Right atrium auricular region (tissue), 2 donors: ENCODE data around the gene LPAR5. TPM values are rescaled to one million over a fixed set of nuclear protein-coding genes. Genes with fewer than 3 reads are reported as not detected.

Experiments
- DNase-seq: peaks from one replicate; pipeline ENCODE4 v3.0.0-alpha.2; 2019; ENCODE audit warnings: low spot score
- H3K27ac ChIP-seq, 2 donors: fragments of 200-600 bp; sonication (generic); 1 replicate in 1 of 2; 2 replicates in 1 of 2; pipeline ENCODE4 v1.5.1; 2016 to 2019
- H3K27me3 ChIP-seq, 2 donors: fragments of 200-600 bp; sonication (generic); one replicate each; pipeline versions ENCODE4 v1.5.1 to v1.6.0; 2017 to 2019
- H3K36me3 ChIP-seq: fragments of 200-600 bp; sonication (generic); one replicate; pipeline ENCODE4 v1.5.1; 2016
- H3K4me1 ChIP-seq, 2 donors: fragments of 200-600 bp; sonication (generic); one replicate each; pipeline versions ENCODE4 v1.5.1 to v1.6.0; 2017 to 2019
- H3K4me3 ChIP-seq, 2 donors: fragments of 200-600 bp; sonication (generic); 1 replicate in 1 of 2; 2 replicates in 1 of 2; pipeline ENCODE4 v1.5.1; 2017 to 2019; ENCODE audit warnings: mild to moderate bottlenecking in 1 of 2, moderate library complexity in 1 of 2
- H3K9me3 ChIP-seq, 2 donors: fragments of 200-600 bp; sonication (generic); one replicate each; pipeline ENCODE4 v1.5.1; 2019
- CTCF ChIP-seq, 2 donors: fragments of 200-600 bp; sonication (generic); IDR thresholded peaks; one replicate each; pipeline ENCODE4 v1.5.1; 2019; ENCODE audit warnings: antibody characterized with exemption in 2 of 2
- total RNA-seq, 2 donors: library from RNA; depleted of rRNA; stranded (reverse); fragments of >200 nt; gene quantifications; one replicate each; pipeline ENCODE4 v1.1.0, GENCODE V29; 2016

The LPAR5 gene
- total RNA-seq, 2 donors from 2014 or later: 1.6 to 3.7 TPM

GRCh38 chr12:6612652-6613014 lies 23.1 kb downstream of the LPAR5 start:
- Histone ChIP-seq H3K4me1 (peaks cover 0 to 38% of the 10 kb centered on the region in 2 donors), H3K36me3 (no peaks in the 10 kb centered on the region), H3K4me3 (peak overlapping the region in 1 of 2 donors; percentile 38), H3K27me3 (no peaks in the 10 kb centered on the region), H3K27ac (peak overlapping the region; percentile 87 to 98), H3K9me3 (no peaks in the 10 kb centered on the region)
- no peak for TF ChIP-seq CTCF (IDR thresholded peaks at IDR 0.05)
- no peak for DNase-seq

GRCh38 chr12:6612247-6612646 lies 23.5 kb downstream of the LPAR5 start:
- no peaks in the 10 kb centered on the region for H3K9me3 ChIP-seq
- H3K27ac ChIP-seq: peak overlapping the region; percentile 87 to 98
- no peaks in the 10 kb centered on the region for H3K36me3 ChIP-seq
- H3K27me3 ChIP-seq: no peaks in the 10 kb centered on the region
- no peak overlapping the region for H3K4me3 ChIP-seq
- TF ChIP-seq CTCF (IDR thresholded peaks at IDR 0.05): no peak
- peaks cover 0 to 39% of the 10 kb centered on the region in 2 donors for H3K4me1 ChIP-seq
- DNase-seq: no peak

- DNase-seq: no peak
- Histone ChIP-seq H3K36me3 (no peaks in the 10 kb centered on the region), H3K27ac (peak overlapping the region; percentile 96 to 99), H3K27me3 (no peaks in the 10 kb centered on the region), H3K4me3 (no peak overlapping the region), H3K9me3 (no peaks in the 10 kb centered on the region), H3K4me1 (peaks cover 0 to 55% of the 10 kb centered on the region in 2 donors)
- no peak for TF ChIP-seq CTCF (IDR thresholded peaks at IDR 0.05)
These were observed 27.0 kb downstream of the LPAR5 start for GRCh38 chr12:6608592-6609281.

GRCh38 chr12:6607751-6608591 lies 27.8 kb downstream of the LPAR5 start:
- no peaks in the 10 kb centered on the region for H3K36me3 ChIP-seq
- no peaks in the 10 kb centered on the region for H3K9me3 ChIP-seq
- no peak overlapping the region for H3K4me3 ChIP-seq
- H3K27ac ChIP-seq: peak overlapping the region; percentile 96 to 99
- H3K4me1 ChIP-seq: peaks cover 0 to 57% of the 10 kb centered on the region in 2 donors
- DNase-seq: peak; percentile 69
- no peaks in the 10 kb centered on the region for H3K27me3 ChIP-seq
- TF ChIP-seq CTCF (IDR thresholded peaks at IDR 0.05): no peak

GRCh38 chr12:6606331-6607131 lies 29.2 kb downstream of the LPAR5 start:
- Histone ChIP-seq H3K9me3 (no peaks in the 10 kb centered on the region), H3K4me1 (peaks cover 0 to 53% of the 10 kb centered on the region in 2 donors)

More at GRCh38 chr12:6606331-6607131, 29.2 kb downstream of the LPAR5 start:
- Histone ChIP-seq H3K36me3 (peaks cover 11% of the 10 kb centered on the region), H3K27ac (peak overlapping the region; percentile 96 to 99), H3K27me3 (no peaks in the 10 kb centered on the region), H3K4me3 (peak overlapping the region; percentile 73 to 98)
- TF ChIP-seq CTCF (IDR thresholded peaks at IDR 0.05): no peak
- DNase-seq: peak; percentile 67
